Gastrocnemius medialis (tissue), 4 donors: ENCODE results near the gene SORL1.

Source experiments
- POLR2A ChIP-seq, 2 donors: fragments of 450-650 bp; IDR thresholded peaks; one replicate each; pipeline ENCODE4 v1.6.1; 2017; ENCODE audit warnings: antibody characterized with exemption in 2 of 2, mild to moderate bottlenecking in 2 of 2, moderate library complexity in 2 of 2
- TF ChIP-seq, protein P1 (sequence below), 5 experiments: fragments of 450-650 bp in 3 of 5; fragments of 200-600 bp in 2 of 5; sonication (generic) in 2 of 5; IDR thresholded peaks in 4 of 5; conservative IDR thresholded peaks in 1 of 5; 1 replicate in 4 of 5; 2 replicates in 1 of 5; pipeline ENCODE4 v1.5.1; 2016 to 2019; ENCODE audit warnings: antibody characterized with exemption in 5 of 5, mild to moderate bottlenecking in 3 of 5, moderate library complexity in 3 of 5

DNA sequence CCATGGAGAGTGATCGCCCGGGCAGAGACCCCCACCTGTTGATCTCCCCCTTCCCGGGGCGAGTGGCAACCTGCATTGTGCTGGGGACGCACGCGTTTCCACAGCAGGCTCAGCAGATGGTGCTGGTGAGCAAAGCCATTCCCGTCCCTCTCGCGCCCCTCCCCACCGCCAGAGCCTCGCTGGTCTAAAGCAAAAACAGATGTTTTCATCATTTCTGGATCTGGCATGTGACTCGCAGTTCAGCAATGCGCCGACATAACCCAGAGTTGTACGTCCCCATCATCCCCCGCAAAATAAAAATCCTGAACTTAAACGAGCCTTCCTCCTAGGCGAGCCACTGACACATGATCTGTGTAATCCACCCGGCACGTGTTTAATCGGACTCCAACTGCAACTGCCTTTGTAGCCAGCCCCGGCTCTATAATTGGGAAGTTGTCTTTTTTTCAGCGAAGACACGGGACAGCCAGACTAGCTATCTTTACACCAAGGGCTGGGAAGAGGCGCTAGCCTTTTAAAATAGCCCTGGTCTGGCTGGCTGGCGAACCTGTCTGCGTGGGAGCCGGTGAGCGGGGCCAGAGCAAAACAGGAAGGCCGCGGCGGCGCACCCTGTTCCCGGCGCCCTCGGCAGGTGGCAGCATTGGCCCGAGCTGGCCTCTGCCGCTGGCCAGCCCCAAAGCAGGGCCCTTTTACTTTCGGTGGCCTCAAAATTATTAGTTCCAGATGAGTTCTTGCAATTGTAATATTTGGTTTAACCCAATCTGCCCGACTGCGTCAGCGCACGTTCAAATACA, 203.6 kb downstream of the SORL1 start:
- TF ChIP-seq, protein P1, sequence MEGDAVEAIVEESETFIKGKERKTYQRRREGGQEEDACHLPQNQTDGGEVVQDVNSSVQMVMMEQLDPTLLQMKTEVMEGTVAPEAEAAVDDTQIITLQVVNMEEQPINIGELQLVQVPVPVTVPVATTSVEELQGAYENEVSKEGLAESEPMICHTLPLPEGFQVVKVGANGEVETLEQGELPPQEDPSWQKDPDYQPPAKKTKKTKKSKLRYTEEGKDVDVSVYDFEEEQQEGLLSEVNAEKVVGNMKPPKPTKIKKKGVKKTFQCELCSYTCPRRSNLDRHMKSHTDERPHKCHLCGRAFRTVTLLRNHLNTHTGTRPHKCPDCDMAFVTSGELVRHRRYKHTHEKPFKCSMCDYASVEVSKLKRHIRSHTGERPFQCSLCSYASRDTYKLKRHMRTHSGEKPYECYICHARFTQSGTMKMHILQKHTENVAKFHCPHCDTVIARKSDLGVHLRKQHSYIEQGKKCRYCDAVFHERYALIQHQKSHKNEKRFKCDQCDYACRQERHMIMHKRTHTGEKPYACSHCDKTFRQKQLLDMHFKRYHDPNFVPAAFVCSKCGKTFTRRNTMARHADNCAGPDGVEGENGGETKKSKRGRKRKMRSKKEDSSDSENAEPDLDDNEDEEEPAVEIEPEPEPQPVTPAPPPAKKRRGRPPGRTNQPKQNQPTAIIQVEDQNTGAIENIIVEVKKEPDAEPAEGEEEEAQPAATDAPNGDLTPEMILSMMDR (IDR thresholded peaks at IDR 0.05 in 4 of 5, conservative IDR thresholded peaks at IDR 0.05 in 1 of 5) = peak; percentile 84 to 91 (median 87)
- TF ChIP-seq POLR2A (IDR thresholded peaks at IDR 0.05) = no peak
